HepG2 (cell line): Measurements from ENCODE around the gene SPART. TPM values are rescaled to one million over a fixed set of nuclear protein-coding genes. Genes with fewer than 3 reads are reported as not detected.

Experiments used
- ATF1 ChIP-seq: IDR thresholded peaks from 2 replicates; pipeline ENCODE4 v1.6.1; 2016; ENCODE audit warnings: mild to moderate bottlenecking, control low read depth
- DMAP1 ChIP-seq: IDR thresholded peaks from 2 replicates; pipeline ENCODE4 v1.6.1; 2016
- FOXC1 ChIP-seq: sonication (generic); formaldehyde crosslinking; IDR thresholded peaks from 2 replicates; pipeline ENCODE4 v1.8.0; 2022; ENCODE audit warnings: mild to moderate bottlenecking, missing genetic modification reagents, borderline replicate concordance
- HMG20B ChIP-seq: conservative IDR thresholded peaks from 2 replicates; pipeline ENCODE4 v1.6.1; 2016; ENCODE audit warnings: missing genetic modification reagents, missing compliant biosample characterization
- HOXA3 ChIP-seq: sonication (generic); formaldehyde crosslinking; IDR thresholded peaks from 2 replicates; pipeline ENCODE4 v1.5.0; 2020; ENCODE audit warnings: missing genetic modification reagents
- IKZF4 ChIP-seq: sonication (generic); formaldehyde crosslinking; IDR thresholded peaks from 2 replicates; pipeline ENCODE4 v1.5.1; 2020; ENCODE audit warnings: borderline replicate concordance, mild to moderate bottlenecking, low read depth, missing genetic modification reagents; ENCODE audit errors: not compliant biosample characterization
- KDM3A ChIP-seq: IDR thresholded peaks from 2 replicates; pipeline ENCODE4 v1.6.1; 2018; ENCODE audit warnings: low read depth, missing compliant biosample characterization
- KLF12 ChIP-seq: sonication (generic); formaldehyde crosslinking; IDR thresholded peaks from 2 replicates; pipeline ENCODE4 v1.4.0; 2020; ENCODE audit warnings: missing genetic modification reagents, borderline replicate concordance
- MIXL1 ChIP-seq: IDR thresholded peaks from 2 replicates; pipeline ENCODE4 v1.6.1; 2016
- MTF2 ChIP-seq: sonication (generic); formaldehyde crosslinking; IDR thresholded peaks from 2 replicates; pipeline ENCODE4 v1.5.0; 2020; ENCODE audit warnings: missing genetic modification reagents, borderline replicate concordance
- NONO ChIP-seq, 2 experiments: fragments of 450-650 bp in 1 of 2; sonication (generic) in 1 of 2; formaldehyde crosslinking in 1 of 2; IDR thresholded peaks in 1 of 2; conservative IDR thresholded peaks in 1 of 2; 2 replicates each; pipeline versions ENCODE4 v1.6.1 to v1.8.0; 2017 to 2022; ENCODE audit warnings: mild to moderate bottlenecking in 1 of 2, missing genetic modification reagents in 1 of 2, moderate library complexity in 1 of 2
- SMC3 ChIP-seq: IDR thresholded peaks from 2 replicates; pipeline ENCODE4 v1.6.1; 2011; ENCODE audit warnings: low read length, improper control_type of control experiment
- SYNCRIP ChIP-seq: fragments of 200-400 bp; formaldehyde crosslinking; IDR thresholded peaks from 2 replicates; pipeline ENCODE4 v1.6.1; 2018; ENCODE audit warnings: mild to moderate bottlenecking, low read depth, low read length; ENCODE audit not compliant: insufficient read depth
- ZC3H13 ChIP-seq: sonication (generic); formaldehyde crosslinking; IDR thresholded peaks from 2 replicates; pipeline ENCODE4 v1.8.1; 2023; ENCODE audit warnings: mild to moderate bottlenecking, missing genetic modification reagents, moderate library complexity
- ZNF430 ChIP-seq: sonication (generic); formaldehyde crosslinking; IDR thresholded peaks from 2 replicates; pipeline ENCODE4 v1.9.0; 2021; ENCODE audit warnings: mild to moderate bottlenecking, missing genetic modification reagents
- ZNF552 ChIP-seq: sonication (generic); formaldehyde crosslinking; IDR thresholded peaks from 2 replicates; pipeline ENCODE4 v1.9.0; 2022; ENCODE audit warnings: missing genetic modification reagents, mild to moderate bottlenecking, borderline replicate concordance
- ZNF598 ChIP-seq: sonication (generic); formaldehyde crosslinking; IDR thresholded peaks from 2 replicates; pipeline ENCODE4 v1.5.1; 2020; ENCODE audit warnings: mild to moderate bottlenecking, missing genetic modification reagents, borderline replicate concordance
- ZNF777 ChIP-seq: sonication (generic); formaldehyde crosslinking; IDR thresholded peaks from 2 replicates; pipeline ENCODE4 v1.4.0; 2020; ENCODE audit warnings: missing genetic modification reagents
- polyA plus RNA-seq, 8 experiments: library from polyadenylated mRNA; depleted of rRNA in 3 of 8; stranded (reverse) in 7 of 8; unstranded in 1 of 8; fragments of >200 nt; fragmentation: Illumina TruSeq in 4 of 8; extraction: Trizol in 4 of 8; gene quantifications; 2 replicates each; pipeline versions ENCODE4 v1.2.1 to v1.2.3, GENCODE V29; 2011 to 2016; ENCODE audit warnings: low read depth in 4 of 8, missing spikeins in 1 of 8, mixed read lengths in 1 of 8; ENCODE audit not compliant: insufficient read depth in 1 of 8
- total RNA-seq, 5 experiments: library from RNA; depleted of rRNA; stranded (reverse); fragments of >200 nt; fragmentation: Illumina TruSeq; extraction: Trizol; gene quantifications; 2 replicates each; pipeline ENCODE4 v1.2.3, GENCODE V29; 2016; ENCODE audit warnings: low read depth in 1 of 5
- TF ChIP-seq, protein P1 (sequence below): sonication (generic); formaldehyde crosslinking; IDR thresholded peaks from 2 replicates; pipeline ENCODE4 v1.4.0; 2020; ENCODE audit warnings: missing genetic modification reagents, borderline replicate concordance
- TF ChIP-seq, protein P2 (sequence below): sonication (generic); formaldehyde crosslinking; IDR thresholded peaks from 2 replicates; pipeline ENCODE4 v1.4.0; 2020; ENCODE audit warnings: mild to moderate bottlenecking, missing genetic modification reagents, borderline replicate concordance
- TF ChIP-seq, protein P3 (sequence below): sonication (generic); formaldehyde crosslinking; IDR thresholded peaks from 2 replicates; pipeline ENCODE4 v1.5.1; 2020; ENCODE audit warnings: mild to moderate bottlenecking, missing genetic modification reagents, moderate library complexity

SPART gene
- total and polyA plus RNA-seq, 2 of the 13 experiments (the other 11 are each of a cell fraction or from before 2014, with no cell fraction given), result 8.9 to 28.8 TPM

DNA sequence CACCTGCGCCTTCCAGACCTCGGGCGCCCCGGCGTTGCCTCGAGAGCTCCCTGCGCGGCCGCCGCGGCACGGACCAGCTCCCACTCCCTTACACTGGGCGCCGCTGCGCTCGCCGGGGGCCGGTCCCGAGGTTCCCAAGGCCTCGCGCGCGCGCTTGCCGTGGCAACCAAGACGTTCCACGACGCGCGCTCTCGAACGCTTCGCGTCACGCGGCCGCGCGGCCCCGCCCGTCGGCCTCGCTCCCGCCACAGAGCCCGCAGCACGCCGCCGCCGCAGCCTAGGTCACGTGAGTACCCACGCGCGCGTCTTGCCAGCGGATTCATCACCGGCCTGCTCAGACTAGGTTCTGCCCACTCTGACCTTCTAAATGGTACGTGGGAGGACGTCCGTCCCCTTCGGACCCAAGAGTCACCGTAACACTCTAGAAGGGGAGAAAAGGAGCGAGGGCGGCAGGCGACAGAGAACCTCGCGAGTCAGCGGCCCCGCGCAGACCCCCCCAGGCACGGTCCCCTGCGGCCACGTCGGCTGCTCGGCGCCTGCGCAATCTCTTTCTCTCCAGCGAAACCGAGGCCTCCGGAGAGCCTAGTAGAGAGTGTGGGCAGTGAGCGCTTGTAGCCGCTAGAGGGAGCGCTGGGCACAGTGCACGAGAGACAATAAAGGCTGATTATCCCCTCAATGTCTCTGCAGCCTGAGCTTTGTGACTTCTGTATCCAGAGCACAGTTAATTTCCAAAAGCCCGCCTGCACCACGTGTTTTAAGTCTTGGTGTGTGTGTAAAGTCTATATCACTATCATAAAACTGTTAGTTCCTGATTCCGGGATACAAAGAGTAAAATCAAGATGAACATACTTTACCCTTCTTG lies at the start of gene SPART (continued):
- TF ChIP-seq NONO (IDR thresholded peaks at IDR 0.05), result no peak
- TF ChIP-seq NONO (CRISPR knock-in tag; conservative IDR thresholded peaks at IDR 0.05), result peak; percentile 45; the same call in 1 of the 2 replicates
- TF ChIP-seq KDM3A, result 0 out of 2 replicates have a peak, but pooled peaks have one; percentile 49
- TF ChIP-seq, protein P1, sequence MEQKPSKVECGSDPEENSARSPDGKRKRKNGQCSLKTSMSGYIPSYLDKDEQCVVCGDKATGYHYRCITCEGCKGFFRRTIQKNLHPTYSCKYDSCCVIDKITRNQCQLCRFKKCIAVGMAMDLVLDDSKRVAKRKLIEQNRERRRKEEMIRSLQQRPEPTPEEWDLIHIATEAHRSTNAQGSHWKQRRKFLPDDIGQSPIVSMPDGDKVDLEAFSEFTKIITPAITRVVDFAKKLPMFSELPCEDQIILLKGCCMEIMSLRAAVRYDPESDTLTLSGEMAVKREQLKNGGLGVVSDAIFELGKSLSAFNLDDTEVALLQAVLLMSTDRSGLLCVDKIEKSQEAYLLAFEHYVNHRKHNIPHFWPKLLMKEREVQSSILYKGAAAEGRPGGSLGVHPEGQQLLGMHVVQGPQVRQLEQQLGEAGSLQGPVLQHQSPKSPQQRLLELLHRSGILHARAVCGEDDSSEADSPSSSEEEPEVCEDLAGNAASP (CRISPR knock-in tag), result no peak
- TF ChIP-seq ZNF552 (CRISPR knock-in tag), result no peak
- TF ChIP-seq HOXA3 (CRISPR knock-in tag), result peak; percentile 23; the same call in 1 of the 2 replicates
- no peak for TF ChIP-seq ZNF430
- TF ChIP-seq IKZF4 (CRISPR knock-in tag), result no peak
- TF ChIP-seq, protein P2, sequence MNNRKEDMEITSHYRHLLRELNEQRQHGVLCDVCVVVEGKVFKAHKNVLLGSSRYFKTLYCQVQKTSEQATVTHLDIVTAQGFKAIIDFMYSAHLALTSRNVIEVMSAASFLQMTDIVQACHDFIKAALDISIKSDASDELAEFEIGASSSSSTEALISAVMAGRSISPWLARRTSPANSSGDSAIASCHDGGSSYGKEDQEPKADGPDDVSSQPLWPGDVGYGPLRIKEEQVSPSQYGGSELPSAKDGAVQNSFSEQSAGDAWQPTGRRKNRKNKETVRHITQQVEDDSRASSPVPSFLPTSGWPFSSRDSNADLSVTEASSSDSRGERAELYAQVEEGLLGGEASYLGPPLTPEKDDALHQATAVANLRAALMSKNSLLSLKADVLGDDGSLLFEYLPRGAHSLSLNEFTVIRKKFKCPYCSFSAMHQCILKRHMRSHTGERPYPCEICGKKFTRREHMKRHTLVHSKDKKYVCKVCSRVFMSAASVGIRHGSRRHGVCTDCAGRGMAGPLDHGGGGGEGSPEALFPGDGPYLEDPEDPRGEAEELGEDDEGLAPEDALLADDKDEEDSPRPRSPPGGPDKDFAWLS (CRISPR knock-in tag), result no peak
- TF ChIP-seq SMC3, result peak; percentile 43
- no peak for TF ChIP-seq ZNF777 (CRISPR knock-in tag)
- no peak for TF ChIP-seq SYNCRIP
- no peak for TF ChIP-seq ATF1 (CRISPR knock-in tag)
- no peak for TF ChIP-seq ZNF598 (CRISPR knock-in tag)
- TF ChIP-seq MIXL1 (CRISPR knock-in tag), result peak; percentile 57; the same call in 1 of the 2 replicates
- no peak for TF ChIP-seq FOXC1 (CRISPR knock-in tag)
- TF ChIP-seq HMG20B (CRISPR knock-in tag), result no peak
- 0 out of 2 replicates have a peak, but pooled peaks have one; percentile 30 for TF ChIP-seq DMAP1
- TF ChIP-seq MTF2, result no peak
- TF ChIP-seq, protein P3, sequence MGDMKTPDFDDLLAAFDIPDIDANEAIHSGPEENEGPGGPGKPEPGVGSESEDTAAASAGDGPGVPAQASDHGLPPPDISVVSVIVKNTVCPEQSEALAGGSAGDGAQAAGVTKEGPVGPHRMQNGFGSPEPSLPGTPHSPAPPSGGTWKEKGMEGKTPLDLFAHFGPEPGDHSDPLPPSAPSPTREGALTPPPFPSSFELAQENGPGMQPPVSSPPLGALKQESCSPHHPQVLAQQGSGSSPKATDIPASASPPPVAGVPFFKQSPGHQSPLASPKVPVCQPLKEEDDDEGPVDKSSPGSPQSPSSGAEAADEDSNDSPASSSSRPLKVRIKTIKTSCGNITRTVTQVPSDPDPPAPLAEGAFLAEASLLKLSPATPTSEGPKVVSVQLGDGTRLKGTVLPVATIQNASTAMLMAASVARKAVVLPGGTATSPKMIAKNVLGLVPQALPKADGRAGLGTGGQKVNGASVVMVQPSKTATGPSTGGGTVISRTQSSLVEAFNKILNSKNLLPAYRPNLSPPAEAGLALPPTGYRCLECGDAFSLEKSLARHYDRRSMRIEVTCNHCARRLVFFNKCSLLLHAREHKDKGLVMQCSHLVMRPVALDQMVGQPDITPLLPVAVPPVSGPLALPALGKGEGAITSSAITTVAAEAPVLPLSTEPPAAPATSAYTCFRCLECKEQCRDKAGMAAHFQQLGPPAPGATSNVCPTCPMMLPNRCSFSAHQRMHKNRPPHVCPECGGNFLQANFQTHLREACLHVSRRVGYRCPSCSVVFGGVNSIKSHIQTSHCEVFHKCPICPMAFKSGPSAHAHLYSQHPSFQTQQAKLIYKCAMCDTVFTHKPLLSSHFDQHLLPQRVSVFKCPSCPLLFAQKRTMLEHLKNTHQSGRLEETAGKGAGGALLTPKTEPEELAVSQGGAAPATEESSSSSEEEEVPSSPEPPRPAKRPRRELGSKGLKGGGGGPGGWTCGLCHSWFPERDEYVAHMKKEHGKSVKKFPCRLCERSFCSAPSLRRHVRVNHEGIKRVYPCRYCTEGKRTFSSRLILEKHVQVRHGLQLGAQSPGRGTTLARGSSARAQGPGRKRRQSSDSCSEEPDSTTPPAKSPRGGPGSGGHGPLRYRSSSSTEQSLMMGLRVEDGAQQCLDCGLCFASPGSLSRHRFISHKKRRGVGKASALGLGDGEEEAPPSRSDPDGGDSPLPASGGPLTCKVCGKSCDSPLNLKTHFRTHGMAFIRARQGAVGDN (CRISPR knock-in tag), result peak; percentile 77
- TF ChIP-seq KLF12 (CRISPR knock-in tag), result 0 out of 2 replicates have a peak, but pooled peaks have one; percentile 37
- no peak for TF ChIP-seq ZC3H13 (CRISPR knock-in tag)
